GM21390 (cell line): ENCODE results near the gene KLHL8.
"Not testable (repeated sequence)": the region's sequence is repeated elsewhere in the genome, so short reads cannot be mapped to it uniquely, and the experiment has no call there.

ENCODE experiments used
- ATAC-seq: cut with Tn5 transposase; IDR thresholded peaks from one replicate; pipeline ENCODE4 v1.9.1; 2021; ENCODE audit not compliant: unreplicated experiment

Gene KLHL8

GRCh38 chr4:87228262-87228860, 7.9 kb upstream of the KLHL8 start:
- no peak for ATAC-seq

GRCh38 chr4:87227751-87228151, 7.3 kb upstream of the KLHL8 start:
- ATAC-seq = no peak

- no peak for ATAC-seq
These were observed 5.5 kb upstream of the KLHL8 start for GRCh38 chr4:87225936-87226335.

- no peak for ATAC-seq
These were observed 3.9 kb upstream of the KLHL8 start for GRCh38 chr4:87224141-87224923.

- ATAC-seq = peak; percentile 46
These were observed 755 bp downstream of the KLHL8 start for GRCh38 chr4:87219632-87220093.

GRCh38 chr4:87217235-87217763, 3.1 kb downstream of the KLHL8 start:
- not testable (repeated sequence) for ATAC-seq

- no peak for ATAC-seq
These were observed 3.9 kb downstream of the KLHL8 start for GRCh38 chr4:87216469-87216868.

- ATAC-seq = no peak
These were observed 6.9 kb downstream of the KLHL8 start for GRCh38 chr4:87213421-87214075.

GRCh38 chr4:87211249-87211952, 9.0 kb downstream of the KLHL8 start:
- ATAC-seq = no peak

GRCh38 chr4:87209696-87210095, 10.7 kb downstream of the KLHL8 start:
- peak; percentile 84 for ATAC-seq

- no peak for ATAC-seq
These were observed 11.2 kb downstream of the KLHL8 start for GRCh38 chr4:87209182-87209581.

GRCh38 chr4:87204559-87204958, 15.9 kb downstream of the KLHL8 start:
- ATAC-seq = no peak

- no peak for ATAC-seq
These were observed 23.5 kb downstream of the KLHL8 start for GRCh38 chr4:87196927-87197326.

GRCh38 chr4:87196146-87196545, 24.3 kb downstream of the KLHL8 start:
- ATAC-seq = no peak

- no peak for ATAC-seq
These were observed 26.3 kb downstream of the KLHL8 start for GRCh38 chr4:87193958-87194675.

- no peak for ATAC-seq
These were observed 28.1 kb downstream of the KLHL8 start for GRCh38 chr4:87192145-87192919.

GRCh38 chr4:87188932-87189331, 31.5 kb downstream of the KLHL8 start:
- ATAC-seq = no peak

GRCh38 chr4:87188048-87188447, 32.4 kb downstream of the KLHL8 start:
- no peak for ATAC-seq

- ATAC-seq = no peak
These were observed 35.1 kb downstream of the KLHL8 start for GRCh38 chr4:87185146-87185870.
